Measurements from ENCODE around the gene ABCA12.

DNA sequence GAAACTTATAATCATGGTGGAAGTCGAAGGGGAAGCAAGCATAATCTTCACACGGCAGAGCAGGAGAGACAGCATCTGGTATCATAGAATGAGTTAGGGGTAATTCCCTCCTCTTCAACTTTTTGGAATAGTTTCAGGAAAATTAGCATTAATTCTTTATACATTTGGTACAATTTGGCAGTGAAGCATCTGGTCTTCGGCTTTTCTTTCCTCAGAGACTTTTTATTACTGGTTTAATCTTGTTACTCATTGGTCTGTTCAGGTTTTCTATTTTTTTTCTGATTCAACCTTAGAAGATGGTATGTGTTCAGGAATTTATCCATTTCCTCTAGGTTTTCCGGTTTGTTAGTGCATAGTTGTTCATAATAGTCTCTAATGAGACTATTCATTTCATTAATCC is 39.7 kb upstream of the ABCA12 start:
- TF ChIP-seq, protein P1, sequence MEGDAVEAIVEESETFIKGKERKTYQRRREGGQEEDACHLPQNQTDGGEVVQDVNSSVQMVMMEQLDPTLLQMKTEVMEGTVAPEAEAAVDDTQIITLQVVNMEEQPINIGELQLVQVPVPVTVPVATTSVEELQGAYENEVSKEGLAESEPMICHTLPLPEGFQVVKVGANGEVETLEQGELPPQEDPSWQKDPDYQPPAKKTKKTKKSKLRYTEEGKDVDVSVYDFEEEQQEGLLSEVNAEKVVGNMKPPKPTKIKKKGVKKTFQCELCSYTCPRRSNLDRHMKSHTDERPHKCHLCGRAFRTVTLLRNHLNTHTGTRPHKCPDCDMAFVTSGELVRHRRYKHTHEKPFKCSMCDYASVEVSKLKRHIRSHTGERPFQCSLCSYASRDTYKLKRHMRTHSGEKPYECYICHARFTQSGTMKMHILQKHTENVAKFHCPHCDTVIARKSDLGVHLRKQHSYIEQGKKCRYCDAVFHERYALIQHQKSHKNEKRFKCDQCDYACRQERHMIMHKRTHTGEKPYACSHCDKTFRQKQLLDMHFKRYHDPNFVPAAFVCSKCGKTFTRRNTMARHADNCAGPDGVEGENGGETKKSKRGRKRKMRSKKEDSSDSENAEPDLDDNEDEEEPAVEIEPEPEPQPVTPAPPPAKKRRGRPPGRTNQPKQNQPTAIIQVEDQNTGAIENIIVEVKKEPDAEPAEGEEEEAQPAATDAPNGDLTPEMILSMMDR (IDR thresholded peaks at IDR 0.05; ENCODE audit: insufficient read depth, low read length), result no peak
- no peak for TF ChIP-seq POLR2AphosphoS5 (IDR thresholded peaks at IDR 0.05; ENCODE audit: low read depth)
- TF ChIP-seq, protein P2, sequence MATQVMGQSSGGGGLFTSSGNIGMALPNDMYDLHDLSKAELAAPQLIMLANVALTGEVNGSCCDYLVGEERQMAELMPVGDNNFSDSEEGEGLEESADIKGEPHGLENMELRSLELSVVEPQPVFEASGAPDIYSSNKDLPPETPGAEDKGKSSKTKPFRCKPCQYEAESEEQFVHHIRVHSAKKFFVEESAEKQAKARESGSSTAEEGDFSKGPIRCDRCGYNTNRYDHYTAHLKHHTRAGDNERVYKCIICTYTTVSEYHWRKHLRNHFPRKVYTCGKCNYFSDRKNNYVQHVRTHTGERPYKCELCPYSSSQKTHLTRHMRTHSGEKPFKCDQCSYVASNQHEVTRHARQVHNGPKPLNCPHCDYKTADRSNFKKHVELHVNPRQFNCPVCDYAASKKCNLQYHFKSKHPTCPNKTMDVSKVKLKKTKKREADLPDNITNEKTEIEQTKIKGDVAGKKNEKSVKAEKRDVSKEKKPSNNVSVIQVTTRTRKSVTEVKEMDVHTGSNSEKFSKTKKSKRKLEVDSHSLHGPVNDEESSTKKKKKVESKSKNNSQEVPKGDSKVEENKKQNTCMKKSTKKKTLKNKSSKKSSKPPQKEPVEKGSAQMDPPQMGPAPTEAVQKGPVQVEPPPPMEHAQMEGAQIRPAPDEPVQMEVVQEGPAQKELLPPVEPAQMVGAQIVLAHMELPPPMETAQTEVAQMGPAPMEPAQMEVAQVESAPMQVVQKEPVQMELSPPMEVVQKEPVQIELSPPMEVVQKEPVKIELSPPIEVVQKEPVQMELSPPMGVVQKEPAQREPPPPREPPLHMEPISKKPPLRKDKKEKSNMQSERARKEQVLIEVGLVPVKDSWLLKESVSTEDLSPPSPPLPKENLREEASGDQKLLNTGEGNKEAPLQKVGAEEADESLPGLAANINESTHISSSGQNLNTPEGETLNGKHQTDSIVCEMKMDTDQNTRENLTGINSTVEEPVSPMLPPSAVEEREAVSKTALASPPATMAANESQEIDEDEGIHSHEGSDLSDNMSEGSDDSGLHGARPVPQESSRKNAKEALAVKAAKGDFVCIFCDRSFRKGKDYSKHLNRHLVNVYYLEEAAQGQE (IDR thresholded peaks at IDR 0.05; ENCODE audit: insufficient replicate concordance, low read depth), result no peak
- TF ChIP-seq GABPA (IDR thresholded peaks at IDR 0.05; ENCODE audit: low read depth), result no peak
